HCT116 (cell line): ENCODE measurements around the gene P2RX1. TPM values are rescaled to one million over a fixed set of nuclear protein-coding genes. Genes with fewer than 3 reads are reported as not detected.

Source experiments
- ATAC-seq: fragments of 200-7000 bp; cut with Tn5 transposase; 2 replicates; pipeline ENCODE4 v1.9.1; 2020; ENCODE audit warnings: mild to moderate bottlenecking, moderate library complexity
- BruUV-seq: library from RNA; stranded (reverse); fragments of 400-500 nt; replicated peaks from 2 replicates; lab custom pipeline; 2021; lab: Mats Ljungman, UMichigan
- CTCF ChIA-PET: fragments of 300-600 bp; sonication (Branson Sonifier 250); formaldehyde crosslinking; loops from one replicate; lab custom pipeline; 2021; ENCODE audit warnings: antibody characterized with exemption; lab: Charles Lee
- POLR2A ChIA-PET: fragments of 300-600, 350-600 bp; sonication (Branson Sonifier 250); formaldehyde crosslinking; loops from one replicate; lab custom pipeline; 2021; ENCODE audit warnings: antibody characterized with exemption; lab: Charles Lee
- RAD21 ChIA-PET, 2 experiments: fragments of 300-600 bp; sonication (Branson Sonifier 250); formaldehyde crosslinking; loops; one replicate each; lab custom pipeline; 2023; ENCODE audit warnings: low total read pairs in 2 of 2; ENCODE audit not compliant: uncharacterized antibody in 2 of 2, unreplicated experiment in 2 of 2, low non-redundant PET in 1 of 2; lab: Charles Lee
- DNase-seq: peaks from one replicate; pipeline ENCODE4 v3.0.0-alpha.2; 2010; ENCODE audit warnings: low read depth, low spot score
- H2AFZ ChIP-seq: fragments of 200-600 bp; shearing (Covaris generic), sonication (generic); 2 replicates; pipeline ENCODE4 v1.6.1; 2017; ENCODE audit warnings: low read depth, mixed run types, mixed read lengths, antibody characterized with exemption, low read length; ENCODE audit not compliant: poor library complexity, severe bottlenecking
- H3K27ac ChIP-seq: 2 replicates; pipeline ENCODE4 v1.5.1; 2012; ENCODE audit warnings: low read depth, low read length
- H3K27me3 ChIP-seq: fragments of 200-600 bp; sonication (generic); 2 replicates; pipeline ENCODE4 v1.6.1; 2016; ENCODE audit warnings: mixed run types, low read length, mixed read lengths; ENCODE audit not compliant: insufficient read depth
- H3K36me3 ChIP-seq, 2 experiments: fragments of 200-500 bp in 1 of 2; fragments of 200-600 bp in 1 of 2; sonication (Bioruptor generic) in 1 of 2; sonication (generic) in 1 of 2; 2 replicates each; pipeline versions ENCODE4 v1.5.1 to v1.6.1; 2014 to 2016; ENCODE audit warnings: low read length in 2 of 2, inconsistent platforms in 1 of 2, mixed read lengths in 1 of 2, mixed run types in 1 of 2; ENCODE audit not compliant: insufficient read depth in 2 of 2, control insufficient read depth in 1 of 2
- H3K4me1 ChIP-seq, 2 experiments: fragments of 200-600 bp in 1 of 2; sonication (generic) in 1 of 2; 2 replicates each; pipeline versions ENCODE4 v1.5.1 to v1.6.1; 2012 to 2017; ENCODE audit warnings: low read length in 2 of 2, inconsistent platforms in 1 of 2, mild to moderate bottlenecking in 1 of 2, mixed read lengths in 1 of 2, mixed run types in 1 of 2, moderate library complexity in 1 of 2; ENCODE audit not compliant: insufficient read depth in 2 of 2, control insufficient read depth in 1 of 2
- H3K4me2 ChIP-seq: fragments of 200-600 bp; sonication (generic); 2 replicates; pipeline ENCODE4 v1.6.1; 2017; ENCODE audit warnings: mixed run types, low read length, mixed read lengths
- H3K4me3 ChIP-seq, 2 experiments: fragments of 200-600 bp in 1 of 2; sonication (generic) in 1 of 2; replicated peaks in 1 of 2; 2 replicates each; pipeline ENCODE4 v1.5.1; 2011 to 2016; ENCODE audit warnings: low read length in 2 of 2, control low read depth in 1 of 2, low read depth in 1 of 2, mild to moderate bottlenecking in 1 of 2, mixed read lengths in 1 of 2, mixed run types in 1 of 2
- H3K79me2 ChIP-seq: fragments of 200-600 bp; sonication (generic); 2 replicates; pipeline ENCODE4 v1.6.1; 2017; ENCODE audit warnings: mild to moderate bottlenecking, mixed run types, low read length, moderate library complexity, mixed read lengths; ENCODE audit not compliant: insufficient read depth
- H3K9ac ChIP-seq: fragments of 200-600 bp; sonication (generic); 2 replicates; pipeline ENCODE4 v1.6.1; 2016; ENCODE audit warnings: low read length, mixed read lengths
- H3K9me2 ChIP-seq: fragments of 200-600 bp; sonication (generic), shearing (Covaris generic); 2 replicates; pipeline ENCODE4 v1.6.1; 2017; ENCODE audit warnings: mixed run types, mild to moderate bottlenecking, moderate library complexity; ENCODE audit not compliant: insufficient read depth
- H3K9me3 ChIP-seq, 2 experiments: fragments of 200-500 bp in 1 of 2; fragments of 200-600 bp in 1 of 2; sonication (Bioruptor generic) in 1 of 2; sonication (generic) in 1 of 2; 2 replicates each; pipeline ENCODE4 v1.6.1; 2014 to 2017; ENCODE audit warnings: low read length in 2 of 2, mixed read lengths in 2 of 2, inconsistent platforms in 1 of 2, low read depth in 1 of 2, mild to moderate bottlenecking in 1 of 2, mixed run types in 1 of 2, moderate library complexity in 1 of 2; ENCODE audit not compliant: control insufficient read depth in 1 of 2, insufficient read depth in 1 of 2
- H4K20me1 ChIP-seq: fragments of 200-600 bp; sonication (generic), shearing (Covaris generic); 2 replicates; pipeline ENCODE4 v1.6.1; 2017; ENCODE audit warnings: mixed run types, mild to moderate bottlenecking, moderate library complexity; ENCODE audit not compliant: insufficient read depth
- CBX3 ChIP-seq: IDR thresholded peaks from 2 replicates; pipeline ENCODE4 v1.6.1; 2012; ENCODE audit warnings: low read depth
- CEBPB ChIP-seq: IDR thresholded peaks from 2 replicates; pipeline ENCODE4 v1.6.1; 2012; ENCODE audit warnings: low read depth
- ELF1 ChIP-seq: IDR thresholded peaks from 2 replicates; pipeline ENCODE4 v1.6.1; 2012; ENCODE audit warnings: low read depth, borderline replicate concordance
- EZH2 ChIP-seq: fragments of 200-600 bp; sonication (generic); IDR thresholded peaks from 2 replicates; pipeline ENCODE4 v1.6.1; 2017; ENCODE audit warnings: antibody characterized with exemption, mixed run types
- POLR2A ChIP-seq: IDR thresholded peaks from 2 replicates; pipeline ENCODE4 v1.7.0; 2011; ENCODE audit warnings: borderline replicate concordance; ENCODE audit not compliant: insufficient read depth, insufficient read length; ENCODE audit errors: extremely low read depth
- POLR2AphosphoS5 ChIP-seq: IDR thresholded peaks from 2 replicates; pipeline ENCODE4 v1.6.1; 2011; ENCODE audit warnings: mild to moderate bottlenecking, low read depth, low read length, moderate library complexity
- SIN3A ChIP-seq: IDR thresholded peaks from 2 replicates; pipeline ENCODE4 v1.6.1; 2012; ENCODE audit warnings: low read depth
- SRF ChIP-seq: IDR thresholded peaks from 2 replicates; pipeline ENCODE4 v1.6.1; 2012; ENCODE audit warnings: low read depth
- ZFX ChIP-seq: fragments of 450-650 bp; IDR thresholded peaks from 2 replicates; pipeline ENCODE4 v1.6.1; 2017
- ZNF274 ChIP-seq: fragments of 200-500 bp; sonication (Bioruptor generic); IDR thresholded peaks from 2 replicates; pipeline ENCODE4 v1.6.1; 2014; ENCODE audit warnings: mild to moderate bottlenecking, low read depth, low read length, inconsistent platforms
- intact Hi-C: fragments of 100-400 bp; cut with micrococcal nuclease; formaldehyde crosslinking; loops from 2 replicates; pipeline ENCODE4 v1.10.0; 2022
- total RNA-seq: library from RNA; stranded (reverse); gene quantifications from one replicate; pipeline ENCODE4 v1.2.1, GENCODE V29; 2021; ENCODE audit not compliant: unreplicated experiment
- TF ChIP-seq, protein P1 (sequence below): IDR thresholded peaks from 2 replicates; pipeline ENCODE4 v1.6.1; 2011; ENCODE audit warnings: mild to moderate bottlenecking, low read length, moderate library complexity; ENCODE audit not compliant: insufficient replicate concordance; ENCODE audit errors: extremely low read depth
- TF ChIP-seq, protein P2 (sequence below), 3 experiments: fragments of 200-600 bp in 1 of 3; sonication (generic) in 1 of 3; IDR thresholded peaks in 2 of 3; conservative IDR thresholded peaks in 1 of 3; 2 replicates each; pipeline ENCODE4 v1.5.1; 2012 to 2017; ENCODE audit warnings: low read depth in 2 of 3, low read length in 2 of 3, antibody characterized with exemption in 1 of 3, borderline replicate concordance in 1 of 3, control low read depth in 1 of 3, mild to moderate bottlenecking in 1 of 3, mixed read lengths in 1 of 3, mixed run types in 1 of 3, moderate library complexity in 1 of 3; ENCODE audit not compliant: insufficient read depth in 1 of 3
- TF ChIP-seq, protein P3 (sequence below): IDR thresholded peaks from 2 replicates; pipeline ENCODE4 v1.6.1; 2012; ENCODE audit warnings: low read depth
- TF ChIP-seq, protein P4 (sequence below): IDR thresholded peaks from 2 replicates; pipeline ENCODE4 v1.6.1; 2012

The P2RX1 gene
- total RNA-seq, 1 experiment from 2014 or later: not detected

DNA sequence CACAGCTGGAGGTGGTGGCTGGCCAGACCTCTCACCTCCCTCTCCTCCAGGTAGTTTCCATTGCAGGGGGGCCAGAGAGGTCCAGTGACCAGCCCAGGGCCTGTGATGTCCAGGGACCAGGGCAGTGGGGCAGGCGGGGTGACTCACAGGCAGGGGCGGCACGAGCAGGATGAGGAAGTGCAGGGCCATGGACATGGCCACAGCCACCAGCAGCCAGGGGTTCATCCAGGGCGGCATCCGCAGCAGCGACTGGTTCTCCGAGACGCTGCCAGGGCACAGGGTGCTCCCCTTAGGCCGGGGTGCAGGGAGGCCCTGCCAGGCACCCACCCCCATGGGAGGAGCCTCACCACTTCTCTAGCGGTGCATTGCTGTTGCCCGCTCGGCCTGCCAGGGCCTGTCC is 12.9 kb upstream of the P2RX1 start:
- Histone ChIP-seq H2AFZ (no peak overlapping the region), H4K20me1 (no peaks in the 10 kb centered on the region), H3K27ac (no peak overlapping the region), H3K4me2 (no peak overlapping the region), H3K9ac (no peak overlapping the region), H3K9me2 (no peaks in the 10 kb centered on the region), H3K36me3 (no peaks in the 10 kb centered on the region), H3K9me3 (no peaks in the 10 kb centered on the region), H3K27me3 (no peaks in the 10 kb centered on the region), H3K4me3 (no peak overlapping the region), H3K79me2 (no peaks in the 10 kb centered on the region), H3K4me1 (no peaks in the 10 kb centered on the region)
- ChIA-PET POLR2A (no interaction called here), CTCF (no interaction called here), RAD21 (no interaction called here)
- ATAC-seq: no peak
- BruUV-seq: no TSS peak
- TF ChIP-seq CBX3 (no peak), ZNF274 (no peak)
- intact Hi-C loops: no loop called here
- DNase-seq: no peak

DNA sequence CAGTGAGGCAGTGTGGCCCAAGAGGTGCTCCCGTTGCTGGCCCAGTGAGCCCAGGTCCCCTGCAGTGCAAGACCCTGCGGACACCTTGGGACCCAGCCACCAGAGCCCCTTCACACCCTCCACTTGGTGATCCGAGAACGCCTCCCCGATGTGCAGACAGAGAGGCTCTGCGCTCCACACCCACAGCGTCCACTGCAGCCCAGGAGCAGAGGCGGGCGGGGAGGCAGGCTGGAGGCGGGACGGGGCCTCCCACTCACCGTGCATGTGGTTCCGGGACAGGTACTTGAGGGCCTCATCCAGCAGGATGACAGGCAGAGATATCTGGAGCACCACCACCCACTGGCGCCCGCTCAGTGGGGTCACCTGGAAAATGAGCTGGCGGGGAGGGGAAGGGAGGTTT is 12.1 kb upstream of the P2RX1 start:
- H3K9ac ChIP-seq: no peak overlapping the region
- no peak overlapping the region for H2AFZ ChIP-seq
- no peaks in the 10 kb centered on the region for H3K79me2 ChIP-seq
- RAD21 ChIA-PET: no interaction called here
- no peaks in the 10 kb centered on the region for H4K20me1 ChIP-seq
- no peaks in the 10 kb centered on the region for H3K9me2 ChIP-seq
- CTCF ChIA-PET: no interaction called here
- H3K4me3 ChIP-seq: no peak overlapping the region
- DNase-seq (no peak), ATAC-seq (no peak)
- H3K27me3 ChIP-seq: no peaks in the 10 kb centered on the region
- no TSS peak for BruUV-seq
- no peaks in the 10 kb centered on the region for H3K9me3 ChIP-seq
- intact Hi-C loops: no loop called here
- H3K36me3 ChIP-seq: no peaks in the 10 kb centered on the region
- no peak overlapping the region for H3K27ac ChIP-seq
- H3K4me1 ChIP-seq: no peaks in the 10 kb centered on the region
- no peak overlapping the region for H3K4me2 ChIP-seq
- POLR2A ChIA-PET: no interaction called here
- TF ChIP-seq, protein P1, sequence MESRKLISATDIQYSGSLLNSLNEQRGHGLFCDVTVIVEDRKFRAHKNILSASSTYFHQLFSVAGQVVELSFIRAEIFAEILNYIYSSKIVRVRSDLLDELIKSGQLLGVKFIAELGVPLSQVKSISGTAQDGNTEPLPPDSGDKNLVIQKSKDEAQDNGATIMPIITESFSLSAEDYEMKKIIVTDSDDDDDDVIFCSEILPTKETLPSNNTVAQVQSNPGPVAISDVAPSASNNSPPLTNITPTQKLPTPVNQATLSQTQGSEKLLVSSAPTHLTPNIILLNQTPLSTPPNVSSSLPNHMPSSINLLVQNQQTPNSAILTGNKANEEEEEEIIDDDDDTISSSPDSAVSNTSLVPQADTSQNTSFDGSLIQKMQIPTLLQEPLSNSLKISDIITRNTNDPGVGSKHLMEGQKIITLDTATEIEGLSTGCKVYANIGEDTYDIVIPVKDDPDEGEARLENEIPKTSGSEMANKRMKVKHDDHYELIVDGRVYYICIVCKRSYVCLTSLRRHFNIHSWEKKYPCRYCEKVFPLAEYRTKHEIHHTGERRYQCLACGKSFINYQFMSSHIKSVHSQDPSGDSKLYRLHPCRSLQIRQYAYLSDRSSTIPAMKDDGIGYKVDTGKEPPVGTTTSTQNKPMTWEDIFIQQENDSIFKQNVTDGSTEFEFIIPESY: no peak
- no peak for TF ChIP-seq EZH2
- no peak for TF ChIP-seq POLR2A
- TF ChIP-seq, protein P2, sequence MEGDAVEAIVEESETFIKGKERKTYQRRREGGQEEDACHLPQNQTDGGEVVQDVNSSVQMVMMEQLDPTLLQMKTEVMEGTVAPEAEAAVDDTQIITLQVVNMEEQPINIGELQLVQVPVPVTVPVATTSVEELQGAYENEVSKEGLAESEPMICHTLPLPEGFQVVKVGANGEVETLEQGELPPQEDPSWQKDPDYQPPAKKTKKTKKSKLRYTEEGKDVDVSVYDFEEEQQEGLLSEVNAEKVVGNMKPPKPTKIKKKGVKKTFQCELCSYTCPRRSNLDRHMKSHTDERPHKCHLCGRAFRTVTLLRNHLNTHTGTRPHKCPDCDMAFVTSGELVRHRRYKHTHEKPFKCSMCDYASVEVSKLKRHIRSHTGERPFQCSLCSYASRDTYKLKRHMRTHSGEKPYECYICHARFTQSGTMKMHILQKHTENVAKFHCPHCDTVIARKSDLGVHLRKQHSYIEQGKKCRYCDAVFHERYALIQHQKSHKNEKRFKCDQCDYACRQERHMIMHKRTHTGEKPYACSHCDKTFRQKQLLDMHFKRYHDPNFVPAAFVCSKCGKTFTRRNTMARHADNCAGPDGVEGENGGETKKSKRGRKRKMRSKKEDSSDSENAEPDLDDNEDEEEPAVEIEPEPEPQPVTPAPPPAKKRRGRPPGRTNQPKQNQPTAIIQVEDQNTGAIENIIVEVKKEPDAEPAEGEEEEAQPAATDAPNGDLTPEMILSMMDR (IDR thresholded peaks at IDR 0.05 in 2 of 3, conservative IDR thresholded peaks at IDR 0.05 in 1 of 3; ENCODE audit: borderline replicate concordance in 1 of 3, insufficient read depth in 1 of 3, low read depth in 2 of 3, low read length in 2 of 3): no peak
- TF ChIP-seq CEBPB: no peak
- TF ChIP-seq ZFX: no peak
- TF ChIP-seq ZNF274: no peak
- no peak for TF ChIP-seq ELF1
- no peak for TF ChIP-seq SIN3A
- TF ChIP-seq SRF: no peak
- TF ChIP-seq, protein P3, sequence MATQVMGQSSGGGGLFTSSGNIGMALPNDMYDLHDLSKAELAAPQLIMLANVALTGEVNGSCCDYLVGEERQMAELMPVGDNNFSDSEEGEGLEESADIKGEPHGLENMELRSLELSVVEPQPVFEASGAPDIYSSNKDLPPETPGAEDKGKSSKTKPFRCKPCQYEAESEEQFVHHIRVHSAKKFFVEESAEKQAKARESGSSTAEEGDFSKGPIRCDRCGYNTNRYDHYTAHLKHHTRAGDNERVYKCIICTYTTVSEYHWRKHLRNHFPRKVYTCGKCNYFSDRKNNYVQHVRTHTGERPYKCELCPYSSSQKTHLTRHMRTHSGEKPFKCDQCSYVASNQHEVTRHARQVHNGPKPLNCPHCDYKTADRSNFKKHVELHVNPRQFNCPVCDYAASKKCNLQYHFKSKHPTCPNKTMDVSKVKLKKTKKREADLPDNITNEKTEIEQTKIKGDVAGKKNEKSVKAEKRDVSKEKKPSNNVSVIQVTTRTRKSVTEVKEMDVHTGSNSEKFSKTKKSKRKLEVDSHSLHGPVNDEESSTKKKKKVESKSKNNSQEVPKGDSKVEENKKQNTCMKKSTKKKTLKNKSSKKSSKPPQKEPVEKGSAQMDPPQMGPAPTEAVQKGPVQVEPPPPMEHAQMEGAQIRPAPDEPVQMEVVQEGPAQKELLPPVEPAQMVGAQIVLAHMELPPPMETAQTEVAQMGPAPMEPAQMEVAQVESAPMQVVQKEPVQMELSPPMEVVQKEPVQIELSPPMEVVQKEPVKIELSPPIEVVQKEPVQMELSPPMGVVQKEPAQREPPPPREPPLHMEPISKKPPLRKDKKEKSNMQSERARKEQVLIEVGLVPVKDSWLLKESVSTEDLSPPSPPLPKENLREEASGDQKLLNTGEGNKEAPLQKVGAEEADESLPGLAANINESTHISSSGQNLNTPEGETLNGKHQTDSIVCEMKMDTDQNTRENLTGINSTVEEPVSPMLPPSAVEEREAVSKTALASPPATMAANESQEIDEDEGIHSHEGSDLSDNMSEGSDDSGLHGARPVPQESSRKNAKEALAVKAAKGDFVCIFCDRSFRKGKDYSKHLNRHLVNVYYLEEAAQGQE: no peak
- TF ChIP-seq, protein P4, sequence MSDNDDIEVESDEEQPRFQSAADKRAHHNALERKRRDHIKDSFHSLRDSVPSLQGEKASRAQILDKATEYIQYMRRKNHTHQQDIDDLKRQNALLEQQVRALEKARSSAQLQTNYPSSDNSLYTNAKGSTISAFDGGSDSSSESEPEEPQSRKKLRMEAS: no peak
- TF ChIP-seq POLR2AphosphoS5: no peak
